AG04449 (cell line): ENCODE measurements around the gene PRKAB2.
A peak's percentile ranks its signal among the peaks of the same experiment; 100 is the strongest.

Experiments
- CTCF ChIA-PET: fragments of 350-600 bp; formaldehyde crosslinking; extraction: SDS; loops from one replicate; lab custom pipeline; 2021; ENCODE audit warnings: antibody characterized with exemption; lab: Yijun Ruan, JAX
- POLR2A ChIA-PET: fragments of 400-600, 350-600 bp; formaldehyde crosslinking; extraction: SDS; loops from one replicate; lab custom pipeline; 2020; ENCODE audit warnings: antibody characterized with exemption, inconsistent platforms; lab: Yijun Ruan, JAX
- DNase-seq: peaks from one replicate; pipeline ENCODE4 v3.0.0-alpha.2; 2010; ENCODE audit warnings: low read depth, low spot score
- H3K4me3 ChIP-seq: 2 replicates; pipeline ENCODE4 v1.5.1; 2011; ENCODE audit warnings: low read depth, mild to moderate bottlenecking, control low read depth, low read length
- TF ChIP-seq, protein P1 (sequence below): IDR thresholded peaks from one replicate; pipeline ENCODE4 v1.5.1; 2011; ENCODE audit warnings: mild to moderate bottlenecking, moderate library complexity, low read length, control low read depth, inconsistent platforms; ENCODE audit not compliant: insufficient read depth; ENCODE audit errors: missing control alignments

Gene PRKAB2, protein sequence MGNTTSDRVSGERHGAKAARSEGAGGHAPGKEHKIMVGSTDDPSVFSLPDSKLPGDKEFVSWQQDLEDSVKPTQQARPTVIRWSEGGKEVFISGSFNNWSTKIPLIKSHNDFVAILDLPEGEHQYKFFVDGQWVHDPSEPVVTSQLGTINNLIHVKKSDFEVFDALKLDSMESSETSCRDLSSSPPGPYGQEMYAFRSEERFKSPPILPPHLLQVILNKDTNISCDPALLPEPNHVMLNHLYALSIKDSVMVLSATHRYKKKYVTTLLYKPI

DNA sequence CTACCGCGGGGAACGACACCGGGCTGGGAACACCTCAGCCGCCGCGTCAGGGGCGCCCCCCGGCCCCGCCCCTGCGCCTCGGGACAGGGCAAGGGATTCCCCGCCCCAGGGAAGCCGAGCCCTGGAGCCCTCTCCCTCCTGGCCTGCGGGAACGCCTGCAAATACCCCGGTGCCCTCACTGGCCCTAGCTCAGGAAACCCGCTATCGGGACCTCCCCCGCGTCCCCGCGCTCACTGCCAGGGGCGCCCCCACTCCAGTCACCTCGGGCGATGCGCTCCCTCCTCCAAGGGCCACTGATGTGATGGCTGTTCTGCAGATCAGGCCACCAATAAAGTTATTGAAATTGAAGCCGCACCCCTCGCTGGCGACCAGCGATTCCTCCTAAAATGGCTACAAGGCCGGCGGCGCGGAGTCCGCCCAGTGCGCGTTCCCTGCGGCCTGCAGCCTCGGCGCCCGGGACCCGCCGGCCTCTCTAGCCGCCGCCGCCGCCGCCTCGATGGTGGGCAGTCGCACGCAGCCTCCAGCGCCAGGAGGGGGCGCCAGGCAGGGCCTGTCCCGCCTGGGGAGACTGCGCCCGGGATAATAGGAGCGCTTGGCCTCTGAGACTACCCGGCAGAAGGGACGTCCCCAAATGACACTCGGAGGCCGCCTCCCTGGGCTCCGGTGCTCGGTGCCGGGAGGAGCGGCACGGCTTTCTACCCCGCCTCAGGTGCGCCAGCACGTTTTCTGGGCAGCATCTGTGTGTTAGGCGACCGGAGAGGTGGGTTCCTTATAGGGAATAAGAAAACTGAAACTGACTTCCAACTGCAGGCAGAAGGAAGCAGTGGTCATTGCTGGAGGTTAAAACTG is at the start of gene PRKAB2:
PRKAB2 (minus strand) TSS at position 303 of the 849 bp plus-strand sequence. CDS start 326 bp downstream, outside the sequence.
- peak; percentile 89 for DNase-seq
- ChIA-PET CTCF (interaction anchor here (0.6 to 7.4 kb wide), 14 partner anchors 8 to 86 kb away, joined by 3 to 77 read pairs (median 3); partner anchors contain the start of gene CHD1L), POLR2A (interaction anchor here (1.2 to 1.8 kb wide), 2 partner anchors 70 to 71 kb away, joined by 5 to 6 read pairs; partner anchors contain the start of gene CHD1L)
- H3K4me3 ChIP-seq = peak within 1 kb of the TSS; percentile 88
- TF ChIP-seq, protein P1, sequence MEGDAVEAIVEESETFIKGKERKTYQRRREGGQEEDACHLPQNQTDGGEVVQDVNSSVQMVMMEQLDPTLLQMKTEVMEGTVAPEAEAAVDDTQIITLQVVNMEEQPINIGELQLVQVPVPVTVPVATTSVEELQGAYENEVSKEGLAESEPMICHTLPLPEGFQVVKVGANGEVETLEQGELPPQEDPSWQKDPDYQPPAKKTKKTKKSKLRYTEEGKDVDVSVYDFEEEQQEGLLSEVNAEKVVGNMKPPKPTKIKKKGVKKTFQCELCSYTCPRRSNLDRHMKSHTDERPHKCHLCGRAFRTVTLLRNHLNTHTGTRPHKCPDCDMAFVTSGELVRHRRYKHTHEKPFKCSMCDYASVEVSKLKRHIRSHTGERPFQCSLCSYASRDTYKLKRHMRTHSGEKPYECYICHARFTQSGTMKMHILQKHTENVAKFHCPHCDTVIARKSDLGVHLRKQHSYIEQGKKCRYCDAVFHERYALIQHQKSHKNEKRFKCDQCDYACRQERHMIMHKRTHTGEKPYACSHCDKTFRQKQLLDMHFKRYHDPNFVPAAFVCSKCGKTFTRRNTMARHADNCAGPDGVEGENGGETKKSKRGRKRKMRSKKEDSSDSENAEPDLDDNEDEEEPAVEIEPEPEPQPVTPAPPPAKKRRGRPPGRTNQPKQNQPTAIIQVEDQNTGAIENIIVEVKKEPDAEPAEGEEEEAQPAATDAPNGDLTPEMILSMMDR = peak; percentile 92

DNA sequence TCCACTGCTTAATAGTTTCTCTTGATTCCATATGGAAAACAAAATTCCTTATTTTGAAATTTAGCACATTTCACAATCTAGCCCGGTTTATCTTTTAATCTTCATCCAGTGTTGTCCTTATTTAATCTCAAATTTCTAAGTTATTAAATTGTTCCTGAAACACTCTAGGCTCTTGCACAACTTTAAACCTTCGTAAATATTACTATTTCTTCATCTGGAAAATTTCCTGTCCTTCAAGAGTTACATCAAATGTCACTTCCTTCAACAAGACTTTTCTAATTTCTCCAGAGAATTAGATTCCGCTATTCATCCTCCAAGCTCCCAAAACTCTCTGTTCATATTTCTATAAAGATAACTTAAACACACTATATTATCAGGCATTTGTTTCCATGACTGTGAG is 46.3 kb upstream of the PRKAB2 start:
- no peak for DNase-seq
- ChIA-PET POLR2A (no interaction called here), CTCF (no interaction called here)
- TF ChIP-seq, protein P1 = no peak
- H3K4me3 ChIP-seq = no peak overlapping the region

DNA sequence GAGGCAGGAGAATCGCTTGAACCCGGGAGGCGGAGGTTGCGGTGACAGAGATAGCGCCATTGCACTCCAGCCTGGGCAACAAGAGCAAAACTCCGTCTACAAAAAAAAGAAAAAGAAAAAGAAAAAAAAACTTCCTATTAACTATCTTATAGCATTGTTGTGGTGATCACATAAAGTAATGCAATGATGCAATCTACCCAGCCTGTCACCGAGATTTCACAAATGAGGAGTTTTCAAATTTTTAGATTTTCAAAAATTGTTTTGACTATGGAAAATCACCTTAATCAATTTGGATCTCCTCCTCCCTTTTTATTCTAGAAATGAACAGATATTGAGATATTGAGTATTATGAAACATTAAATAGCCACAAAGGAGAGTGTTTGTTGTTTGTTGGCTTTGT is 44.9 kb upstream of the PRKAB2 start:
- ChIA-PET POLR2A (no interaction called here), CTCF (no interaction called here)
- TF ChIP-seq, protein P1 = no peak
- no peak overlapping the region for H3K4me3 ChIP-seq
- DNase-seq = no peak

DNA sequence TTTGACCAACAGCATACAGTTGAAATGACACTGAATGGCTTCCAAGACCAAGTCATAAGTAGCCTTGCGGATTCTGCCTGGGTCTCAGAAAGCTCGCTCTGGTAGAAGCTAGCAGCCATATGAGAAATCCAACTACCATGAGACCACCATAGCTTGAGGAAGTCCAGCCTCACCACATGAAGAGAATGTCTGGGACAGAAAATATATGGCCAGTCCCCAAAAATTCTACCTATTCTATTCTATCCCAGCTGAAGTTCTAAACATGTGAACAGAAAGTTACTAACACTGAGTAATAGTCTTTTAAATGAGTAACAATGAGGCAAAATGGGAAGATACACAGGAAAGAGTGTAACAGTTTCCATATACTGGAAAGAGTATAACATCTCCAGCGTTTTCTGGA is 43.9 kb upstream of the PRKAB2 start:
- H3K4me3 ChIP-seq = no peak overlapping the region
- DNase-seq = no peak
- TF ChIP-seq, protein P1 = no peak
- ChIA-PET POLR2A (no interaction called here), CTCF (no interaction called here)

DNA sequence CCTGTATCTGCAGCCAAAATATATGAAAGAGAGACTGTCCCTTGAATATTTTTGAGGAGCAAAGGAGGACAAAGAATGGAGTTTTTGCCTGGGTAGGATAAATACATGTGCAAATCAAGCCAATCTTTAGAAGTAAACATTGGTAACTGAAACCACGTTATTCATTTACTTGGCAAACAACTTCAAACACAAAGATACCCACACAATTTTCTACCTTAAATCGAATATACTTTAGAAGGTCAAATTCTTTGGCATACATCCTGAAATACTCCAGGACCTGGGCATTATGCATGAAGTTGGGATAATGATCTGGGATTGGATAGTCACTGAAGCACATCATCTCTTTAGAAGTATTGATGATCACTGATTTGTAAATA is 43.3 kb upstream of the PRKAB2 start:
- no peak overlapping the region for H3K4me3 ChIP-seq
- ChIA-PET POLR2A (no interaction called here), CTCF (no interaction called here)
- no peak for DNase-seq
- TF ChIP-seq, protein P1 = no peak
